GM08714 (cell line): ENCODE measurements around the gene FLNB.
A peak's percentile ranks its signal among the peaks of the same experiment; 100 is the strongest.

ENCODE experiments used
- H3K4me3 ChIP-seq: fragments of 200-500 bp; sonication (Bioruptor generic); 2 replicates; pipeline ENCODE4 v1.5.1; 2014; ENCODE audit warnings: mild to moderate bottlenecking, low read length, inconsistent platforms
- ZNF274 ChIP-seq: IDR thresholded peaks from 2 replicates; pipeline ENCODE4 v1.6.1; 2012; ENCODE audit warnings: mild to moderate bottlenecking, low read depth, low read length

The FLNB gene

DNA sequence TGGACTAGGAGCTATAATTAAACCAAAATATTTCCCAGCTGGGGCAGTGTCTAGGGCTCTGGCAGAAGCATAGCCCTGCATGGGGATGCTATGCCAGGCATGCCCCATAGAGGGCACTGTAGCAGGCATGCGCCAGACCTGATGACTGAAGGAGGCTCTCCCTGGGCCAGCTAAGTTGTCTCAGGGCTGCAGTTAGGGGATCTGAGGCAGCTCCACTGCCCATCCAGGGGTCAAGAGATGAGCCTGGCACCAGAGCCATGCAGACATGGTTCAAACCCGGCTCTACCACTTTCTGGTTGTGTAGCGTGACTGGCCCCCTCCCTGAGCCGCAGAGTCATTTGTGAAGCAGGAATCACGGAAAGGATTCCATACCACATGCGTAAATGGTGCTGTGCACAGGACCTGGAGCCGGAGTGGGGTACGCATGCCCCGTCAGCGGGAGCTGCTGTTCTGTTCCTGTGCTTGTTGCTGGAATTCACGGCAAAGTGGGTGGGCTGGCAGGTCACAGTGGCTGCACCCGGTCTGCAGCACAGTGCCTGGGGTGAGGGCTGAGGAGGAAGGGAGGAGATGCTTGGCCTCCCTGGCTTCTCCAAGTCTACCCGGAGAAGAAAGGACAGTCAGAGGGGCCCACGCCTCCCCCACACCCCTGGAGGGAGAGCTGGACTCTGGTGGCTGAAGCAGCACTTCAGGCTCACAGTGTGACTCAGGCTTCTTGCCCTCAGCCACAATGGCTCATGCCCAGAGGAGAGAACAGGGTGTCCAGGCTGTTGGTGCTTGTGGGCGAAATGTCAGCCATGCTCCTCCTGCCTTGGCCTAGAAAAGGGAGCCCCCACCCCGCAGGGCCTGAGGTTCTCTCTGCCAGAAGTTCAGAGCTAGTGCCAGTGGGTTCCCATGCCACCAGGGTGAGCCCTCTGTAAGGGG, 159.5 kb downstream of the FLNB start:
- no peak overlapping the region for H3K4me3 ChIP-seq
- TF ChIP-seq ZNF274: no peak

DNA sequence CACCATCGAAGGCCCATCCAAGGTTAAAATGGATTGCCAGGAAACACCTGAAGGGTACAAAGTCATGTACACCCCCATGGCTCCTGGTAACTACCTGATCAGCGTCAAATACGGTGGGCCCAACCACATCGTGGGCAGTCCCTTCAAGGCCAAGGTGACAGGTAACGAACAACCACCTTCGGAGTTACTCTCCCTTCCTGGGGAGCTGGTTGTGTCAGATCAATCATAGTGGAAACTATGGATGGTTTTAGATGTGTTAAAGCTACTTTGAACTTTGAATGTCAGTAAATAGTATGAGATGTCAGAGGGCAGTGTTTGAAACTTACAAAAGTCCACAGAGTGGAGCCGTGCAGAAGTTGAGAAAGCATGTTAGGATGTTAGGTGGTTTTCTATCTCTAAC, 160.3 kb downstream of the FLNB start:
- H3K4me3 ChIP-seq: no peak overlapping the region
- TF ChIP-seq ZNF274: no peak

DNA sequence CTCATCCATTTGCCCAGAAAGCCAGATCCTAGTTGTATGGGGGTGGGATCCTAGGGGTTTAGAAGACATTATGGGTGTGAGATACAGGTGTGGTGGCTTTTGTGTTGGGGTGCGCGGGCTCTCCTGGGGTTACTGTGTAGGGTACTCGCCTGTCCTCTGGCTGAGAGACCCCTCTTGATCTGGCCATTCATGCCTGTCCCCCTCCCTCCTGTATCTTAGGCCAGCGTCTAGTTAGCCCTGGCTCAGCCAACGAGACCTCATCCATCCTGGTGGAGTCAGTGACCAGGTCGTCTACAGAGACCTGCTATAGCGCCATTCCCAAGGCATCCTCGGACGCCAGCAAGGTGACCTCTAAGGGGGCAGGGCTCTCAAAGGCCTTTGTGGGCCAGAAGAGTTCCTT, 161.1 kb downstream of the FLNB start:
- H3K4me3 ChIP-seq: no peak overlapping the region
- TF ChIP-seq ZNF274: no peak

DNA sequence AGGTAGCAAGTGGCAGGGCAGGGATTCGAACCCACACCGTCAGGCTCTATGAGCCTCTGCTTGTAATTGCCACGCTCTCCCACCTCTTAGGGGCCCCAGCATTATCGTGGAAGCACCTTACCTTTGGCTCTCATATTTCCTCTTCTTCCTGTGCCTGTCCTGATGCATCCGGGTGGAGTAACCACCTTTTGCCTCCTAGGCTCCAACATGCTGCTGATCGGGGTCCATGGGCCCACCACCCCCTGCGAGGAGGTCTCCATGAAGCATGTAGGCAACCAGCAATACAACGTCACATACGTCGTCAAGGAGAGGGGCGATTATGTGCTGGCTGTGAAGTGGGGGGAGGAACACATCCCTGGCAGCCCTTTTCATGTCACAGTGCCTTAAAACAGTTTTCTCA, 162.2 kb downstream of the FLNB start:
- no peak for TF ChIP-seq ZNF274
- no peak overlapping the region for H3K4me3 ChIP-seq

DNA sequence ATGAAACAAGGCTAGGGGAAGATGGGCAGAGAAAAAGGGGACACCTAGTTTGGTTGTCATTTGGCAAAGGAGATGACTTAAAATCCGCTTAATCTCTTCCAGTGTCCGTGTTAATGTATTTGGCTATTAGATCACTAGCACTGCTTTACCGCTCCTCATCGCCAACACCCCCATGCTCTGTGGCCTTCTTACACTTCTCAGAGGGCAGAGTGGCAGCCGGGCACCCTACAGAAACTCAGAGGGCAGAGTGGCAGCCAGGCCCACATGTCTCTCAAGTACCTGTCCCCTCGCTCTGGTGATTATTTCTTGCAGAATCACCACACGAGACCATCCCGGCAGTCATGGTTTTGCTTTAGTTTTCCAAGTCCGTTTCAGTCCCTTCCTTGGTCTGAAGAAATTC, 162.9 kb downstream of the FLNB start:
- no peak for TF ChIP-seq ZNF274

DNA sequence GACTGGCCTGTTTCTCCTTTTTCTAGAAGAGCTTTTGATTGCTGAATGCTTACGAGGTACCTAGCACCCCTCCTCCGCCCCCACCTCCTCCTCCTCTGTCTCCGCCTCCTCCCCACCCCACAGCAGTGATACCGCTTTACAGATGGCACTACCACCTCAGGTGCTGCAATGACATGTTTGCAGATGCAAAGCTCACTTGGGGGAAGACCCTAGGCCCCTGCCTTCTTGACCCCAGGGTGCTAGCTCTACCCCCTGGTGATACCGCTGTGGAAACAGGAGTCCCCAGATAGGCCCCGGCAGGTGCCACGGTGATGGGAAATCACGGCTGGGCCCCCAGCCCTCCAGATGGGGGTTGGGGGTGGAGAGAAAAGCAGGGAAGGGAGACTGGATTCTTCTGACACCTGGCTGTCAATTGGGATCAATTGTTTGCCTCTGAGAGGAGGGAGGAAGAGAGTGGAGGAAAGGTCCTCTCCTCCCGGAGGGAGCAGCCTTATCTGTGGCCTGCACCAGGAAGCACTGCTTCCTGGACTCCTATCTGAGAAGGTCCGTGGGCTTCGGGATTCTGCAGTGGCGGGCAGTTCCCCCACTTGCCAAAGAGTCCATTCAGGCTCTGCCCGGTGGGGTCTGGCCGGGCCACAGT, 164.9 kb downstream of the FLNB start:
- no peak overlapping the region for H3K4me3 ChIP-seq
- no peak for TF ChIP-seq ZNF274

More for the DNA sequence above, 162.9 kb downstream of the FLNB start:
- H3K4me3 ChIP-seq: no peak overlapping the region

DNA sequence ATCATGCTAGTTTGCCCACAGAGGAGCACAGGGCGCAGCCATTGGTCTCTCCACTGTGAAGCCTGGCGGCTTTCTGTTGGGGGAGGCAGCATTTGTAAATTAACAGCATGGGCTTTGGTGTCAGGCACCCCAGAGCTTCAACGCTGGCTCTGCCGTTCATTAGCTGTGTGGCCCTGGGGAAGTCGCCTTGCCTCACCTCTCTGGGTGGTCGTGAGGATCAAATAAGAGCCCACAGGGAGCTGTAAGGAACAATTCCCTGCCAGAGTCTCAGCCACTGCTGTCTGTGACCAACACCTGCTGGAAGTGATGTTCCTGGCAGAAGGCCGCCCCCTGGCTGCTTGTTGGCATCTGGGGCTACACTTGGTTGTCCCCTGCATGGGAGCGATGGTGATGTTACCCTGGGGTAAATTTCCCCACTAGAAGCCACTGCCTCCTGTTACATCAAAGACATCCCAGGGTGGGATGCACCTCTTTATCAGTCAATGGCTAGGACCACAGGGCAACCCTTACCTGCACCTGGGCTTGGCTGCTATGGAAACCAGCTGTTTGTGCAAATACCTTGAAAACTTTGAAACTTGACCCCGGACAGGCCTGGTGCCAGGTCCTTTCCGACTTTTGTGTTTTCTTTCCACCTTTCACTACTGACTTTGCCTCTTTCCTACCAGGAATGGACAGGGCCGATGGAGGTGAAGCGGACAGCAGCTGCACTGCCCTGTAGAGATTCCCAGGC, 165.6 kb downstream of the FLNB start:
- TF ChIP-seq ZNF274: no peak
- H3K4me3 ChIP-seq: no peak overlapping the region

DNA sequence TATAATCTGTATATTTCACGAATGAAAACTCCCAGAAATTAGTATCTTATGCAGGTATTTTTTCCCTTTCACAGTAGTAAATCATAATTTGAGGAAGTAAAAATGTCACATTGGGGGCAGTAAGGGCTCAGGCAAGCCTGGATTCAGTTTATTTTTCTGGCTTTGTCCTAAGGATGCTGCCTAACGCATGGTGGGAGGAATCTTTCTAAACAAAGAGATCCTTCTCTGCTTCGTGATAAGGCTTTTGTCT, 166.9 kb downstream of the FLNB start:
- no peak for TF ChIP-seq ZNF274
- no peak overlapping the region for H3K4me3 ChIP-seq

DNA sequence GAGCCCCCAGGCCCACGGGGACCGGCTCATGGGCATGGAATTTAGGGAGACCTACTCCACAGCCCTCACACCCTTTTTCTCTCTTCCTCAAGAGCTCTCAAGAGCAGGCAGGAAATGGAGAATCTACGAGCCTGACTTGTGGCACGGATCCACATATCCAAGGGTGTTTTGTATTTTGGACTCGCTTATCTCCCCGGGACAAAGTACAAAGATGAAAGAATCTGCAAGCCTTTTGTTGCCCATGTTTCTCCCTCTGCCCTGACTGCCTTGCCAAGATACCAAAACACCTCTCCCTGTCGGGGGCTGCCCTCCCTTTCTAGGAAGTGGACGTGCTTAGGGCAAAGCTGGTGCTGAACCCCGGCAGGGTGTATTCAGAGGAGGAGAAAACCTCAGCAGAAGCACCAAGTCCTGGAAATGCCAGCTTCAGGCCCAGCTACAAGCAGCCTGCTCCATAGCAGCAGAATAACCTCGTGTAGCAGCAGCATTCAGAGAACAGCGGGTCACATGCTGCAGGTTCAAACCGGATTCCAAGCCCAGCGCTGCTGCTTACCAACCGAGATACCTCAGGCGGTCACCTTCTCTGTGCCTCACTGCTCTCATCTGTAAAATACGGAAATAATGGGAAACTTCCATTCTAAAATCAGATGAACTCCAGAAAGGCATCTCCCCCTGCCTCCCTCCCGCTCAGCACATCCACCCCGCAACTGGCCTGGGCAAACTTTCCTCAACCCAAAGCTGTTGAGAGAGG, 167.4 kb downstream of the FLNB start:
- TF ChIP-seq ZNF274: no peak
- no peak overlapping the region for H3K4me3 ChIP-seq

GRCh38 chr3:58176185-58176530, 167.9 kb downstream of the FLNB start:
- TF ChIP-seq ZNF274: no peak
- H3K4me3 ChIP-seq: no peak overlapping the region

GRCh38 chr3:58176827-58177489, 168.7 kb downstream of the FLNB start:
- H3K4me3 ChIP-seq: no peak overlapping the region
- no peak for TF ChIP-seq ZNF274

DNA sequence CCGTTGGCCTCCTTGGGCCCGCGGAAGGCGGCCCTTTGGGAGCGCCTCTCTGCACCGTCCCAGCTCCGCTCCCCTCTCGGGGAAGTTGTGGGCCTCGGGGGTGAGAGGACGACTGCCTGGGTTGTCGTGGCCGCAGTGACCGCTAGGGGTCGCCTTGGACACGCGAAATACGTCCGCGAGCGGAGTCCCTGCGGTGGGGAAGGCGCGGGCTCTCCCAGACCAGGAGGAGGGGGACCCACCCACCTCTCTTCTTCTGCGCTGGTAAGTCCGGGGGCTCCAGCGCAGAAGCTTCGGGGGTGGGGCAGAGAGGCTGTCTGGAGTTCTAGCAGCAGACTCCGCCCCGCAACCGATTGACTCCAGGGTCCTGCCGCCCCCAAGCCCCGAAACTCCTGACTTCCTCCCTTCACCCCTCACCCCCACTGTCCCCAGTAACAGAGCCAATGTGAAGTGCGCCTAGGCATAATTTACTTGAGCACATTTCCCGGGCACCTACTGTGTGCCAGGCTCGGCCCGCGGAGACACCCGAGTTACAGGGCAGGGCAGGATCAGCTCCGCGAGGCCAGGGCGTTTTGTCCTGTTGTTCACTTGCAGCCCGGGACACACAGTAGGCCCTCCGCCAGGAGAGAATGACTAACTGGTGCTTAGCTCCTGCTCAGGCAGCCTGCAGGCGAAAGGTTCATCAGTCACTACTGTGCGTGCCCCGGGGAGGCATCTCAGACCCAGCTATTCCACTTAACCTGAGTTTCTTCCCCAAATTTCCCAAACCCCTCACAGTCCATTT, 169.7 kb downstream of the FLNB start:
- TF ChIP-seq ZNF274: no peak
- H3K4me3 ChIP-seq: peak overlapping the region; percentile 4; the same call in 1 of the 2 replicates
